Measurements from ENCODE around the gene LMO1.

The LMO1 gene

GRCh38 chr11:8261291-8261690 is 2.4 kb downstream of the LMO1 start:
- in situ Hi-C loops (cut with MboI; ENCODE audit: low sequenced_read_pairs, unreplicated experiment): no loop called here
- DNase-seq (ENCODE audit: low spot score): no peak
- TF ChIP-seq, protein P1, sequence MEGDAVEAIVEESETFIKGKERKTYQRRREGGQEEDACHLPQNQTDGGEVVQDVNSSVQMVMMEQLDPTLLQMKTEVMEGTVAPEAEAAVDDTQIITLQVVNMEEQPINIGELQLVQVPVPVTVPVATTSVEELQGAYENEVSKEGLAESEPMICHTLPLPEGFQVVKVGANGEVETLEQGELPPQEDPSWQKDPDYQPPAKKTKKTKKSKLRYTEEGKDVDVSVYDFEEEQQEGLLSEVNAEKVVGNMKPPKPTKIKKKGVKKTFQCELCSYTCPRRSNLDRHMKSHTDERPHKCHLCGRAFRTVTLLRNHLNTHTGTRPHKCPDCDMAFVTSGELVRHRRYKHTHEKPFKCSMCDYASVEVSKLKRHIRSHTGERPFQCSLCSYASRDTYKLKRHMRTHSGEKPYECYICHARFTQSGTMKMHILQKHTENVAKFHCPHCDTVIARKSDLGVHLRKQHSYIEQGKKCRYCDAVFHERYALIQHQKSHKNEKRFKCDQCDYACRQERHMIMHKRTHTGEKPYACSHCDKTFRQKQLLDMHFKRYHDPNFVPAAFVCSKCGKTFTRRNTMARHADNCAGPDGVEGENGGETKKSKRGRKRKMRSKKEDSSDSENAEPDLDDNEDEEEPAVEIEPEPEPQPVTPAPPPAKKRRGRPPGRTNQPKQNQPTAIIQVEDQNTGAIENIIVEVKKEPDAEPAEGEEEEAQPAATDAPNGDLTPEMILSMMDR (IDR thresholded peaks at IDR 0.05; ENCODE audit: borderline replicate concordance, control extremely low read depth, extremely low read depth, insufficient read depth, missing control alignments): no peak

DNA sequence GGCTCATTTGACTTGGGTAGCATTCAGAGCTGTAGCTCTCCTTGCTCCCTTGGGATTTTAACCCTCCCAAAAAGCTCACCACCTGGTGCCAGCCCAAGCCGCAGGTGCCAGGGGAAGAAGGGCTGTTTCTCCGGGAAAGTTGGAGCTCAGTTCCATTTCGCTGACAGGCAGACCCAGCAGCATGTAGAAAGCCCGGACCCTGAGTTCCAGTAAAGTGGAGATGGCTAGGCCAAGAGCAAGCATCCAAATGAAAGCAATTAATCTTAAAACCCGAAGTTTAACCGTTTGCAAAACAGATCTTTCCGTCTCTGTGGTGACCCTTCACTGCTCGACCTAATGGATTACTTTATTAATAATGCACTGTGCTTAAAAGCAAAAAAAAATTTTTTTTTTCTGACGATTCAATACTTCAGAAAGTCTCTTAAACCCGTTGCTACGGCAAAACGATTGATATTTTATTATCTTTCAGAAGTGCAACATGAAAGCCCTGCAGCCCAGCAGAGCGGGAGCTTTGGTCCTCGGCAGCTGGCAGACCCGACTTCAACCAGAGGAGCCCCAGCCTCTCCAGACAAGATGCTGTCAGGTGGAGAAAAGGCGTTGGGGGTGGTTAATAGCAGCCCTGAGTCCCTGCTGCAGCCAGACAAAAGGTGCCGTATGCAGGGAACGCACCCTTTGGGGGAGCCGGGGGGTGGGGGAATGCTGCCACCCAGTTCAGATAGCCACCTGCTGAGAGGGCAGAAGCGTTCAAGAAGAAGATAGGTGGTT is 3.3 kb downstream of the LMO1 start:
- TF ChIP-seq, protein P1 (IDR thresholded peaks at IDR 0.05; ENCODE audit: borderline replicate concordance, control extremely low read depth, extremely low read depth, insufficient read depth, missing control alignments): no peak
- no peak for DNase-seq (ENCODE audit: low spot score)
- in situ Hi-C loops (cut with MboI; ENCODE audit: low sequenced_read_pairs, unreplicated experiment): no loop called here

GRCh38 chr11:8259306-8259959 is 4.2 kb downstream of the LMO1 start:
- no peak for DNase-seq (ENCODE audit: low spot score)
- TF ChIP-seq, protein P1 (IDR thresholded peaks at IDR 0.05; ENCODE audit: borderline replicate concordance, control extremely low read depth, extremely low read depth, insufficient read depth, missing control alignments): no peak
- in situ Hi-C loops (cut with MboI; ENCODE audit: low sequenced_read_pairs, unreplicated experiment): no loop called here

DNA sequence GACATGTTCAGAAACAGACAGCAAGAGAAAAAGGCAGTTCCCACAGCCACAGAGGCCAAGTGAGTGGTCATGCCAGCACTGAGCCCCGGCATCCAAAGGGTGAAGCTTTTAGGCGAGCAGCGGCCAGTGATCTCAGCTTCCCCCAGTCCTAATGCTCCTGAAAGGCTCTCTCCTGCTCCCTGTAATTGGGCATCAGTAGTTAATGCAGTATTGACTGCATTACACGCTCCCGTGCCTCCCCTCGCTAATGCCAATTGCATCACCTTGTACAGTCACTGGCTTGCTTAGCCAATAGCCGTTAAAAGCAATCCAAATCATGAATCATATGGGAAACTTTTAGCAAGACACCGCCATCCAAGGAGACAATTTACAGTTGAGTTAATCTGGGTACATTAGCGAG is 4.9 kb downstream of the LMO1 start:
- no peak for DNase-seq (ENCODE audit: low spot score)
- TF ChIP-seq, protein P1 (IDR thresholded peaks at IDR 0.05; ENCODE audit: borderline replicate concordance, control extremely low read depth, extremely low read depth, insufficient read depth, missing control alignments): no peak

GRCh38 chr11:8258289-8258688 is 5.4 kb downstream of the LMO1 start:
- TF ChIP-seq, protein P1 (IDR thresholded peaks at IDR 0.05; ENCODE audit: borderline replicate concordance, control extremely low read depth, extremely low read depth, insufficient read depth, missing control alignments): no peak
- in situ Hi-C loops (cut with MboI; ENCODE audit: low sequenced_read_pairs, unreplicated experiment): no loop called here
- DNase-seq (ENCODE audit: low spot score): no peak

More for the DNA sequence above, 4.9 kb downstream of the LMO1 start:
- in situ Hi-C loops (cut with MboI; ENCODE audit: low sequenced_read_pairs, unreplicated experiment): no loop called here

- DNase-seq (ENCODE audit: low spot score): no peak
- TF ChIP-seq, protein P1 (IDR thresholded peaks at IDR 0.05; ENCODE audit: borderline replicate concordance, control extremely low read depth, extremely low read depth, insufficient read depth, missing control alignments): no peak
- in situ Hi-C loops (cut with MboI; ENCODE audit: low sequenced_read_pairs, unreplicated experiment): no loop called here
Observed at GRCh38 chr11:8257003-8257664, 6.5 kb downstream of the LMO1 start.
